Stimulated activated naive CD4-positive, alpha-beta T cell (primary cell): ENCODE measurements around the gene NAA11.
"Not testable (repeated sequence)": the region's sequence is repeated elsewhere in the genome, so short reads cannot be mapped to it uniquely, and the experiment has no call there.

ENCODE experiments used
- DNase-seq, 6 experiments: peaks; one replicate each; lab custom pipeline; 2025; lab: John Stamatoyannopoulos, UW

Gene NAA11

DNA sequence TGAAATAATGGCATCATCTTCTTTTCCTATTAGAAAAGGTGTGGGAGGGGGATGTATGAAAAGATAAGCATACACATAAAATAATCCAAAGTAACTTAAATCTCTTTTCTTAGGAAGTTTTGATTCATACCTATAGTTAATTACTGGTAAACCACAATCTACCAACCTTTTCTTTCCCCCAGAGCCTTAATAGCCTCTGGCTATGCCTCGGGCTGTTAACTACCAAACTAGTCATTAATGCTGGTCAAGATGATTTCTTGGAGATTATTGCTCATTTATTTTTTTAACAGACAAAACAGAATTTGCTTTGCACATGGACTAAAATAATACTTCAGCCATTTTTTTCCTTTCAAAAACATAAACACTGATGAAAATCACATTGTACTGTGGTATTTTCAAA is 16.9 kb downstream of the NAA11 start:
- no peak for DNase-seq

GRCh38 chr4:79308137-79308536 is 17.7 kb downstream of the NAA11 start:
- no peak for DNase-seq

GRCh38 chr4:79306795-79307194 is 19.1 kb downstream of the NAA11 start:
- DNase-seq = no peak

DNA sequence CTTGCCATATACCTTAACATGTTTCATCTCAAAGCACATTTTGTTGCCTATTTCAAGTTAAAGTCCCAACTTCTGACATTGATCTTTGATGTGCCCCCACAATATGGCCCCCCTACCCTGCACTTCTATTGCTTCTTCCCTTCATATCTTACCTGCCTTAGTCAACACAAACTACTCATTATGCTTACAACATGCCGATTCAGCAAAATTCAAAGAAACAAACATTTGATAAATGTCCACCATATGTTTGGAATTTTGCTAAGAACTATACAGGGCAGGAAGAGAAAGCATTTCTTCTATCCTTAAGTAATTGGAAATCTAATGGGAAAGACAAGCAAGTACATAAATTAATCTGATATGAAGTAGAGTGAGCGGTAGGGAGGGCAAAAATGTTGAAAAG is 25.6 kb downstream of the NAA11 start:
- DNase-seq = no peak

DNA sequence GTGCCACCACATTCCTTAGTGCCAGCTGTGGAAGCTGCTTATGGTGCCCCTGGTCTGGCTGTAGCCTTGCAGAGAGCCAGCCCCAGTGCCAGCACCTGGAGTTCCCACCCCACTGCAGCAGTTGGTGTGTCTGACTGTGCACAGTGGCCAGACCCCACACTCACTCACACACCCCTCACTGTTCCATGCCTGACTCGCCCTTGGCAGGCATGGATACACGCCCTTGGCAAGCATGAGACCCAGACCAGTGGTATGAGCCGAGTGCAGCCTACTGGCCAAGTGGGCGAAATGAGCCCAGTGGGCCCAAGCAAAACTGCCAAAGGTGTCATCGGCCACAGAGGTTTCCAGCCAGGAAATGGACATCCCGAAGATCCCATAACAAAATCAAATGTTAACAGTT is 27.4 kb downstream of the NAA11 start:
- no peak for DNase-seq

GRCh38 chr4:79298027-79298426 is 27.8 kb downstream of the NAA11 start:
- no peak for DNase-seq

GRCh38 chr4:79297479-79297878 is 28.4 kb downstream of the NAA11 start:
- no peak for DNase-seq

GRCh38 chr4:79296768-79297428 is 29.0 kb downstream of the NAA11 start:
- no peak for DNase-seq

- DNase-seq = no peak
Measured at GRCh38 chr4:79295086-79295485, 30.8 kb downstream of the NAA11 start.

- no peak for DNase-seq
Measured at GRCh38 chr4:79294064-79294463, 31.8 kb downstream of the NAA11 start.

- no peak for DNase-seq
Measured at GRCh38 chr4:79292008-79292407, 33.9 kb downstream of the NAA11 start.

GRCh38 chr4:79290376-79290775 is 35.5 kb downstream of the NAA11 start:
- DNase-seq = no peak

DNA sequence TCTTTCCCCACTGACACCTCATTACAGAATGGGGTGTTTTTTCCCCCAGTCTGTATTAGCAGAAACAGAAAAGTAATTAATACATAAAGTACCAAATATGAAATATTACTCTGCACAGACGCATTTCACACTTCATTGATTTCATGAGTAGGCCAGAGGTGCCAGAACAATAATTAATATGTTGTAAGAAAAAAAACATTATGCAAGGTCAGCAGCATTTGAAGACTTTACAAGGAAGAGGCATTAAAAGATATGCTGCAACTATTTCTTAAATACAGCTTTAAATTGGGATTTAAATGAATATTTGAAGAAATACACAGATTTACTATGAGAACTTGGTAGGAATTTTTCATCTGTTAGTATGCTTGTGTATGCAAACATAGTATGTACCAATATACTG is 37.7 kb downstream of the NAA11 start:
- no peak for DNase-seq

GRCh38 chr4:79287718-79288117 is 38.1 kb downstream of the NAA11 start:
- no peak for DNase-seq

GRCh38 chr4:79287076-79287475 is 38.8 kb downstream of the NAA11 start:
- no peak for DNase-seq

DNA sequence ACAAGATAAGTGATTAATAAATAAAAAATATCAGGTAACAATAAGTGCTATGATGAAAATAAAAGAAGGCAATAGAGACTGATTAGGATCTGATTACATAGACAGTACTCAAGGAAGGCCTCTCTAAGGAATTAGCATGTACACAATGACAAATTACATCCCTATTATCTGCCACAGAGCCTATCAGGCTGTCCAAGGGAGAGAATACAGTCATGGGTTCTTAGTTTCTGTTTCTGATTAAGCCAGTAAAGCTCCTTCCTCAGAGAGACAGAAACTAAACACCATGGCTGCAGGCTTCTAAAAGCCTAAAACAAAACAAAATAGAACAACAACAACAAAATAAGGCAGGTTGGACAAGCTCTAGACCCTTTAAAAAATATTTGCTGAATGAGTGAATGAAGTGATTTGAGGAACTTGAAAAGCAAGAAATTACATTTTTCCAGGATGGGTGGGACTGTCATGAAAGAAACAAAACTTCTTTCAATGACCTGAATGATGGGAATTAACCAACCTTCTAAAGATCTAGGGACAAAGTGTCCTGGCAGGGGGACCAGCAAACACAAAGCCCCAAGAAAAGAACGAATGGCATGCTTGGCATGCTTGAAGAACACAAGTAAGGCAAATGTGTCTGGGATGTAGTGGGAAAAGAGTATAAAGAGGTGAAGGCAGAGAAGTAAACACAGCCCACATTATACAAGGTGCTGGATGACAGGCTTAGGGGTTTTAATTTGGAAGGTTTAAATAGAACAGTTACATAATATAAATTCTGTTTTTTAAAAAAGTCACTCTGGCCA is 44.1 kb downstream of the NAA11 start:
- DNase-seq = no peak

DNA sequence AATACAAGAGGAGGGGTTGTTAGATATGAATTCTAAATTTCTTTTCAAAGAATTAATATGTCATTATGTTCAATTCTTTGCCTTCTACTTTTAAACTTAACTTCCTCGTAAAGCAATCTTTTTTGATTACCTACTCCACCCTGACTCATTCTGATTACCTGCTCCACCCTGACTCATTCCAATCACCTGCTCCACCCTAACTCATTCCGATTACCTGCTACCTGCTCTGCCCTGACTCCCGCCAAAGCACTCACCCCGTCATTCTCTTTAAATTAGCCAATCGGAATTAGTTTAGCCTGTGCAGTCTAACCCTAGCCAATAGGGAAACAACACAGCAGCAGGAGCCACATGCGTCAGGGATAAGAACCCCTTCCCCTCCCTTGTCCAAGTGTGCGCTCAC is 48.4 kb downstream of the NAA11 start:
- DNase-seq = not testable (repeated sequence)

DNA sequence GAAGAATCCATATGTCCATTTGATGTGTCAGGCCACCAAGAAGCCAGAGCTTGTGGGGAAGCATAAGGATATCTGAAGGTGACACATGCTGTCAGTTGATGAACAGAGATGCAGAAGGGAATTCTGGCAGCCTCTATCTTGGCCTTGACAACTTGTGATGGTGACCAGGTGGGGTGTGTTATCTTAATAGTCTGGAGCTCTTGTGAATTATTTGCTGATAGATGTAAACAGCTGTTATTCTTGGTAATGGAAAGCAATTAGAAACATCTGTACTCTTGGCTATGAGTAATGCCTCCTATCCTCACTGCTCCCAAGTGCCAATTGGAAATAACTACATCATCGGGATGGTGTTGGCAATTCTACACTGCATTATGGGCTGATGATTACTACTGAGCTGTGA is 51.9 kb downstream of the NAA11 start:
- no peak for DNase-seq

DNA sequence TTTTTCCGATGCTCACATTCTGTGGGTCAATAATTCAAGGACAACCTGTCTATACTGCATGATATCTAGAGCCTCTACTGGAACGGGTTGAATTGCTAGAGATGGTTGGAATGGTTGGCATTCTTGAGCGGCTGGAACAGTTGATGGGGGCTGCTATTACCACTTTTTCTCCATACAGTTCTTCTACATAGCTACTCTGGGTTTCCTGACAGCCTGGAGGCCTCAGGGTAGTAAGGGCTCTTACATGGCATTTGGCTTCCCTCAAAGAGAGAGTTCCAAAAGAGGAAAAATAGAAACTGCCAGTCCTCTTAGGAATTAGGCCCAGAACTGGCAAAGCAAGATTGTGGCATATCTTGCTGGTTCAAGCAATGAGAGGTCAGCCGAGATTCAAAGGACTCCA is 53.1 kb downstream of the NAA11 start:
- DNase-seq = no peak

DNA sequence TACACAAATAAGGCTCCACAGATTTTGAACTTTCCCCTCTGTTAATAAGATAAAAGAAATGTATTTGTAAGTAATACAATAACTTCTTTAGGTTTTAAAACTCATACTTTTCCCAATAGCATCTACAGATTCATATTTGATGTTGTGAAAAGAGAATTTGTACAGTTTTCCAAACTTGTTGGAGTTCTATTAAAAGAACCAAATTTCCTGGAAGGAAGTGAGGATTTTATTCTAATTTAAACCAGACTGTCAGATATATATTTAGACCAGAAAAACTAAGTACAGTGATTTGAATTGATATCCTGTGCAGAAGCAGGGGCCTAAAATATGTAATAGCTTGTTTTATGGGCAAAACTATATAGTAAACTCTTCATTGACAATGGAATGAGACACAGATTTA is 53.7 kb downstream of the NAA11 start:
- no peak for DNase-seq

DNA sequence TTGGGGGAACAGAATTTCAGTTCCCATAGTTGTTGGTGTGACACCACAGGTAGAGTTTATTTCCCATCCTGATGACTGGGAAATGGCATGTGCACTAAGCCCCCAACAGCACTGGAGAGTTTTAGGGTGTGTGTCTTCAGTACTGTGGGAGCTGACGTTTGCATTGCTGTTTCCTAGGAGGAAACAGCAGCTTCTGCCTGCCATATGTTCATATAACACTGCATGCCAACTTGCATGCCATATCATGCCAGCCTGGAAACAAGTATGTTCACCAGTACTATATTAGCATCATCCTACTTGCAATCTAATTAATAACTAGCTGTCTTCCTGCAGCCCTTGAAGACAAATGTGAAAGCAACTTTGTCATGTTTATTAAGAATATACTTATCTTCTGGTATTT is 58.2 kb downstream of the NAA11 start:
- no peak for DNase-seq
